Measurements from ENCODE around the gene SPATS2L.
A peak's percentile ranks its signal among the peaks of the same experiment; 100 is the strongest.

SPATS2L gene

DNA sequence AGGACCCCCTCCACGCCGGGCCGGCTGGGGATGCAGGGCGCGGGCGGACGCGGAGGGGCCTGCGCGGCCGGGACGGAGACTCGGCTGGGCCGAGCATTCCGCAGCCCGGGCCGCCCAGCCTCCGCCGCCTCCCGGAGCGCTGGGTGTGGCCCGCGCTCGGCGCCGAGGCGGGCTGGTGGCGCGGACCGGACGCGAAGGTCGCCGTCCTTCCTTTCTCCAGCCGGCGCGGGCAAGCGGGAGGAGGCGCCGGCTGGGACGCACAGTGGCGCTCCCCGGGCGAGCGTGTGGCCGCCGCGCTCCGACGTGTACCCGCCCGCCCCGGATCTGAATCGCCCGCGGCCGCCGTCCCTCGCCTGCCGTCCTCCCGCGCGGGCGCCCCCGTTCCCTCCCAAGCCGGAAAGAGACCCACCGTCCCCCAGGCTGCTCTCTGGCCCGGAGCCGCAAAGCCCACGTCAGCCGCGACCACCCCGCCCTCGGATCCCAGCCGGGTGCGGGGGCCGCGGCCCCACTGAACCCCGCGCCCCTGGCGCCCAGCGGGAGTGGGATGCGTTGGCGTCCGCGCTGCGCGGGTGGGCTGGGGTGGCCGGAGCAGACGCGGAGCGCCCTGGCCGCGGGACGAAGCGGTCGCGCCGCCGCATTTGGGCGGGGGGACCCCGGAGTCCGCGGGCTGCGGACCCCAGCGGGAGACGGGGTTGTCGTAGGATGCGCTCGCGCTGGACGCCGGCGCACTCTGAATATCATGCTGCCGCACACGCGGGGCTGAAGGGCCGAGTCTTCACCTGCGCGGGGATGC lies 634 bp downstream of the SPATS2L start:
- Mint-ChIP-seq H3K4me1 (ENCODE audit: low read depth) (peaks cover 10% of the 10 kb centered on the region), H3K4me3 (peak overlapping the region; percentile 73), H3K9me3 (no peaks in the 10 kb centered on the region), H3K36me3 (ENCODE audit: low read depth) (no peaks in the 10 kb centered on the region), H3K27me3 (peaks cover 60% of the 10 kb centered on the region), H3K27ac (no peak overlapping the region)

DNA sequence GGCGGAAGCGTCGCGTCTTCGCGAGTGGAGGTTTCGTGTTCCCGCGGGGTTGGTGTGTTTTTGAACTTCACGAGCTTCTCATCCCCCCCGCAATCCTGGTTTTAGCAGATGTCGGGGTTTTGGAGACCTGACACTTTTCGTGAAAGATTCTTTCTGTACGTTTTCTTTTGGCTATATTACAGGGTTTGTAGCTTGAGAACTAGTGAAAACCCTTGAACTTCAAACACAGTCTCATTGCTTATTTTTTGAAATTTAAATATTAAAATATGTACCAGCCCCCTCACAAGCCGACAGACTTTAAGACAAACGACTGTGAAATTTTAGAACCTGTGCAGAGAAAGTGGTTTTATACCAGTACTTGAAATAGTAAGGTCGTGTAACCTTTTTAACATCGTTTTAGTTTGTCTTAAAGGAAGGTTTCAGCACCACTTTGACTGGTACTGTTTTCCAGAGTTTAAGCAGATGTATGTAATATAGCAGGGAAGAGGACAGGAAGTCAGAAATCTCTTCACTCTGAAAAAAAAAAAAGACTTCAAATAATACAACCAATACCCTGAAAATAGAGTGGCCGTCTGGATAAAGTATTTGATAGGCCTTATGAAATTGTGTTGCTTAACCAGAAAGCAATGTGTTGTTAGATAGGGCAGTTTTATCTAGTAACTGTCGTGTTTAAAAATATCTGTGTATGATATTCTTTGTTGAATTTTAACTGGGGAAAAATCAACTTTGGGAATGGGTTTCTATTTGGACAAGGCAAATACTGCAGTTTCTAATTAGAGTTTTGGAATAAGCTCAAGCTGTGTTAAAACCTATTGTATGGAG lies 1.4 kb downstream of the SPATS2L start:
- Mint-ChIP-seq H3K27ac (no peak overlapping the region), H3K27me3 (peaks cover 52% of the 10 kb centered on the region), H3K4me3 (peak overlapping the region; percentile 73)

DNA sequence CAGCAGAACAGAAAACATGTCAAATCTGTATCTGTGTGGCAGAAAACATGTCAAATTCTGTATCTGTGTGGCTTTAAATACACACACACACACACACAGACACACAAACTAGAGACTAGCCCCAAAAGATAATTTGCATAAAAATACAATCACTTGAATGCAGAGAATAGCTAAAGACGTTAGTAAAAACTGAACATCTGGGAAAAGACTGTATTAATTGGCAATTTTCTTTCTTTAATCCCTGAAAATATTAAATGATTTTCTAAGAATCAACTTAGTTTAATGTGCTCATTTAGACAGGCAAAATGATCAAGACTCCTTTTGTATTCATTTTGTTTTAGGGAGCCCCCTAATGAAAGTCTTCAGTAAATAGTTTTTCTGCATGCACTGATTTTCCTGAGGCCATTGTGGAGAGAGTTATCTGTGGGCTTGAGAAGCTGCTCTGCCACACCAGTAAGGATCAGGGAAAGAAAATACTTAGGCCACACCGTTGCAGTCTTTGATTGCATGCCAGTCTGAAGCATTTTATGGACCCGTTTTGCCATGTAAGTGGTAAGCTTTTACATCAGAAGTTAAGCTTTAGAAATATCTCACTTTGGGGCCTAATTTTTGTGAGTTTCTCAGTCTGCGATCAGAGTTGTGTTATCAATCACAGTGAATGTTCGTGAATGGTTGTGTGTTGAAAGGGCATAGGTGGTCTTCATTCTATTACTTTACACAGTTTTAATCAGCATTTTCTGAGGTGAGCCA lies 2.2 kb downstream of the SPATS2L start:
- Mint-ChIP-seq H3K27ac (no peak overlapping the region), H3K36me3 (ENCODE audit: low read depth) (no peaks in the 10 kb centered on the region), H3K9me3 (no peaks in the 10 kb centered on the region), H3K27me3 (peaks cover 49% of the 10 kb centered on the region), H3K4me3 (no peak overlapping the region), H3K4me1 (ENCODE audit: low read depth) (peaks cover 10% of the 10 kb centered on the region)

More for the DNA sequence above, 1.4 kb downstream of the SPATS2L start:
- Mint-ChIP-seq H3K4me1 (ENCODE audit: low read depth) (peaks cover 10% of the 10 kb centered on the region), H3K36me3 (ENCODE audit: low read depth) (no peaks in the 10 kb centered on the region), H3K9me3 (no peaks in the 10 kb centered on the region)

DNA sequence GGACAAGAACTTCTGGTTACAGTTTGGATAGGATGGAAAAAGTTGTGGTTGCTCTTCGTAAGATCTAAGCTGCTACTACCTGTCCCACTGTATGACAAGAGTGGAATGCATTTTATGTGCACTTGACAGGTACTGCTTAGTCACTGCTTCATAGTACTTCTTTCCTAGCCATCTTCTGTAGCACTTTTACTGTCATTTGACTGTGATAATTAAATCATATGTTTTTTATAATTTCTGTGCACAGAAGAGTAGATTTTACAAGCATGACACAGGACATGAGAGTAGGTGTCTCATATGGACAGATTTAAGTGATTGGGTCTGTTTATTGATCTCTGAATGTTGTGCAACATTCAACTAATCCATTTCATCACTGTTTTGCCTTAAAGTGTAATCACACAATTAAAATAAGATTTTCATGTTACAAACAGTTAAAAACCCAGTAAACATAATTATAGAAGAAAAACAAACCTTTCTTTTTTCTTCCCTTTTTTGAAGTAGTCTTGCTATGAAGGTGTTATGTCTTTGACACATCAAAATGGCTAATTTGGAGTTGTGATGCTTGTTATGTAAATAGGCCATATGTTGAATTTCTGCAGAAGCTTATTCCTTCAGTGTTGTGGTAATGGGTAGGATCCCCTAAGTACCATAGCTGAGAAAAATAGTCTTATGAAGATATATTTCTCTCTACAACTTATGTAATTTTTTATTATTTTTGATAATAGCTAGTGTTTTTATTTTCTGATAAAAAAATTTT lies 3.0 kb downstream of the SPATS2L start:
- no peak overlapping the region for H3K27ac Mint-ChIP-seq
- peaks cover 52% of the 10 kb centered on the region for H3K27me3 Mint-ChIP-seq
- H3K4me3 Mint-ChIP-seq = no peak overlapping the region
- peaks cover 10% of the 10 kb centered on the region for H3K4me1 Mint-ChIP-seq (ENCODE audit: low read depth)
- no peaks in the 10 kb centered on the region for H3K36me3 Mint-ChIP-seq (ENCODE audit: low read depth)
- no peaks in the 10 kb centered on the region for H3K9me3 Mint-ChIP-seq

DNA sequence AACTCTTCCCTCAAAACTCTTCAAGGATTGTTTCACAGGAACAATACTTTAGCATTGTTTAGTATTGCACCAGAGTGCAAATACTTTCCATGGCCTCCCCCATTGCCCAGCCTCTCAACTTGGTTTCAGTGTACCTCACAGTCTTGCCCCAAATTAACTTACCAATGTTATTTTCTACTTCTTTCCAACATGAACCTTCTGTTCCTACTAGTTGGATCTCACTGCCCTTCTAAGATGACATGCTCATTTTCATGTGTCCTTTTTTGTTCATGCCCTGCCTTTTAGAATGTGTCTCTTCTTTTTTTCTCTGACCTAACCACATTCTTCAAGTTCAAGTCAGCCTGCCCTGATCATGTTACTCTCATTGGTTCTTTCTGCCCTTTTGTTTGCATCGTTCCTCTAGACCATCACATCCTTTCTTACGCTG lies 4.1 kb downstream of the SPATS2L start:
- Mint-ChIP-seq H3K4me1 (ENCODE audit: low read depth) (peaks cover 8% of the 10 kb centered on the region), H3K9me3 (no peaks in the 10 kb centered on the region), H3K27ac (no peak overlapping the region), H3K27me3 (peaks cover 48% of the 10 kb centered on the region), H3K36me3 (ENCODE audit: low read depth) (no peaks in the 10 kb centered on the region), H3K4me3 (no peak overlapping the region)

DNA sequence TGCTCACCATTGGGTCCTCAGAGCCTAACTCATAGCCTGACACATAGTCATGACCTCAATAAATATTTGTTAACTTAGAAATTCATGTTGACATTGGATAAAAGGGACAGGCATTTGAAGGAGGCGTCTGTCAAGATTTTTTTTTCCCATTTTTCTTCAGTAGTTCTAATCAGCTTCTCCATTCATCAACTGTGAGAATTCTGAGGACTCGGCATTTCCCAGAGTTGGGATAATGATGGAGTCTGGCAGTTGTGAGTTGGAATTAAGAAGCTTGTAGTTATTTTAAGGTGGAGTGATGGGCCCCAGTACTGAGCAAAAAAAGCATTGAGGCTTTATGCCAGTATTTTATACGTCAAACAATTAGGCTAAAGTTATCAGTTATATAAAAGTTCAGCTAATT lies 4.6 kb downstream of the SPATS2L start:
- no peaks in the 10 kb centered on the region for H3K9me3 Mint-ChIP-seq
- H3K27ac Mint-ChIP-seq = no peak overlapping the region
- H3K4me3 Mint-ChIP-seq = no peak overlapping the region
- no peaks in the 10 kb centered on the region for H3K36me3 Mint-ChIP-seq (ENCODE audit: low read depth)
- peaks cover 43% of the 10 kb centered on the region for H3K27me3 Mint-ChIP-seq
- H3K4me1 Mint-ChIP-seq (ENCODE audit: low read depth) = peaks cover 3% of the 10 kb centered on the region

DNA sequence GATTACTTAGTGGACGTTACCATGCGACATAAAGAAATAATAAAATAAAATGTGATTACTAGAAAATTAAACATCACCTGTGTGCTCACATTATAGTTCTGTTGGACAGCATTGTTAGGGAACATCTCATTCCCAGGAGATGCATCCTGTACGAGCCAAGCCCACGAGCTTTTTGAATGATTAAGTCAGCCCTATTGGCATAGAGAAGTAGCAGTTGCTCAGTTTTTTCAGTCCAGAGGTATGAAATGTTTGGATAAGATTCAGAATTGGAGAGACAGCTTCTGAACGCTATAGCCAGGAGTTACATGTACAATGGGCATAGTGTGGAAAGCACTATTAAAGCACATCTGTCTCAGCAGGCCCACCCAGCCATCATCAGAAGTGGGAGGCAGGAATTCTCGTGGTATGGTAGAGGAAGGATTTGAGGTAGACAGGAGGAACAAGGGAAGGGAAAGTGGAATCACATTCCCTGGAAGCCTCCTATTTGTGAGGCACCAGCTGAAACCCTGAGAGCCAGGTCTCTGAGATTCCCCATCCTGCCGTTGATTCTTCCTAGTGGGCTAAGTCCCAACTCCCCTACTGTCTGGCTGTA lies 8.6 kb downstream of the SPATS2L start:
- no peaks in the 10 kb centered on the region for H3K4me1 Mint-ChIP-seq (ENCODE audit: low read depth)
- H3K9me3 Mint-ChIP-seq = no peaks in the 10 kb centered on the region
- peaks cover 23% of the 10 kb centered on the region for H3K27me3 Mint-ChIP-seq
- no peak overlapping the region for H3K4me3 Mint-ChIP-seq
- H3K27ac Mint-ChIP-seq = no peak overlapping the region
- H3K36me3 Mint-ChIP-seq (ENCODE audit: low read depth) = no peaks in the 10 kb centered on the region

DNA sequence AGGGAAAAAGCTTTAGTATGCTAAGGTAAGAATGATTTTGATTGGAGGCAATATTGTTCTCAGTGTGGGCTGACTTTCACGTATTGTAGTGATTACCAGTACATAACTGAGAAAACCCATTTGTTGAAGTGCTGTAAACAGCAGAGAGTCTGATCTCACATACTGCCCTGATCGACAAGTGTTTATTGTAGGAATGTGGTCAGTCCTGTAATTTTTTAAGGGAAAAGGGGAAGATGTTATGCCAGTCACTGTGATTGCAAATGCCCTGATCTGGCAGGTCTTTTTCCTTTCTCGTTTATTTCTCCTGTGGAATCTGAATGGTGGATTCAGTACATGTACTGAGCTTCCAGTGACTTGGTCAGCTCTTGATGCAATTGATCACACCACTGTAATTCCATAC lies 11.5 kb downstream of the SPATS2L start:
- H3K27me3 Mint-ChIP-seq = peaks cover 12% of the 10 kb centered on the region
- peaks cover 10% of the 10 kb centered on the region for H3K4me1 Mint-ChIP-seq (ENCODE audit: low read depth)
- H3K27ac Mint-ChIP-seq = no peak overlapping the region
- H3K36me3 Mint-ChIP-seq (ENCODE audit: low read depth) = no peaks in the 10 kb centered on the region
- no peaks in the 10 kb centered on the region for H3K9me3 Mint-ChIP-seq
- no peak overlapping the region for H3K4me3 Mint-ChIP-seq

DNA sequence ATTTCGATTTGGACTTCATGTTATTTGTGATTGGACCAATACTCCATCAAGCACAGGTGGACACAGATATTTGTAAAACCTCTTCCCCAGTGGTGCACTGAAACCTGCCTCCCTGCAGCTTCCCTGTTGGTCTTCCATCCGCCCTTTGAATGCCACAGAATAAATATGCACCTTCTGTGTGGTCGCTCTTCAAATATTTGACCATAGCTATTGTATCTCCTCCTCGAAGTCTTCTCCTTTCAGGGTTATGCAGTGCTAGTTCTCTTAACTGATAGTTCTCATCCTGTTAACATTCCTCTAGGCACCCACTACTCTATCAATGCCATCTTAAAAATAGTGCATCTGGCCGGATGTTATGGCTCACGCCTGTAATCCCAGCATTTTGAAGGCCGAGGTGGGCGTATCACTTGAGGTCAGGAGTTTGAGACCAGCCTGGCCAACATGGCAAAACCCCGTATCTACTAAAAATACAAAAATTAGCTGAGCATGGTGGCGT lies 12.5 kb downstream of the SPATS2L start:
- H3K36me3 Mint-ChIP-seq (ENCODE audit: low read depth) = no peaks in the 10 kb centered on the region
- H3K4me1 Mint-ChIP-seq (ENCODE audit: low read depth) = peaks cover 10% of the 10 kb centered on the region
- peaks cover 5% of the 10 kb centered on the region for H3K27me3 Mint-ChIP-seq
- H3K27ac Mint-ChIP-seq = no peak overlapping the region
- H3K4me3 Mint-ChIP-seq = no peak overlapping the region
- H3K9me3 Mint-ChIP-seq = no peaks in the 10 kb centered on the region

DNA sequence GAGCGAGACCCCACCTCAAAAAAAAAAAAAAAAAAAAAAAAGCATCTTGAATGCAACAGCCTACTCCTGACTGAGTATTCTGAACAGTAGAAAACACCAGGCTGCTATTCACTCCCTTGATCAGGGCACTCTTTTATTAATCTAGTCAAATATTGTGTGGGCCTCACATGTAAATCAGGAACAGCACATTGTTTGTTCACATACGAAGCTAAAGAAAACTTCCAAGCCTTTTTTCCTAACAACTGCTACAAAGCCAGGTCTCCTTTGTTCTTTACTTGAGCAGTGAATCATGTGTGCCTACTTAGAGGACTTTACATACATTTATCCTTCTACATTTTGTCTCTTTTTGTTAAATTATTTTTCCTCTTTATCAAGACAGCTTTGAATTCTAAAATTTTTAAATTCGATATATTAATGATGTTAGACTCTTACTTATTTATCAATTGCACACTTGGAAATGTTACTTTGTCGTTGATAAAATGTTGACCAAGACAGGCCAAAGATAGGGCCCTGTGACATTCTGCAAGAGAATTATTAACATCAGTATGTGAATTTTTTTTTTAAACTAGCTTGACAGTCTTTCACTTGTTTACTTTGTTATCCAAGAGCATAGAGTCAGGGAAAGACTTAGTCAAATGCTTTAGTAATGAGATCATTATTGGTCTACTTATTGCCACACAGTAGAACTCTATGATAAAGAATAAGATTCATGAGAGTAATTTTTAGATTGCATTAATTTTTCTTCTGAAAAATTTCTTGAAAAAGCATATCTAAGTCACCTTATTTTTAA lies 13.2 kb downstream of the SPATS2L start:
- H3K4me3 Mint-ChIP-seq = no peak overlapping the region
- H3K27me3 Mint-ChIP-seq = no peaks in the 10 kb centered on the region
- peaks cover 10% of the 10 kb centered on the region for H3K4me1 Mint-ChIP-seq (ENCODE audit: low read depth)
- no peak overlapping the region for H3K27ac Mint-ChIP-seq
- no peaks in the 10 kb centered on the region for H3K9me3 Mint-ChIP-seq
- H3K36me3 Mint-ChIP-seq (ENCODE audit: low read depth) = no peaks in the 10 kb centered on the region

DNA sequence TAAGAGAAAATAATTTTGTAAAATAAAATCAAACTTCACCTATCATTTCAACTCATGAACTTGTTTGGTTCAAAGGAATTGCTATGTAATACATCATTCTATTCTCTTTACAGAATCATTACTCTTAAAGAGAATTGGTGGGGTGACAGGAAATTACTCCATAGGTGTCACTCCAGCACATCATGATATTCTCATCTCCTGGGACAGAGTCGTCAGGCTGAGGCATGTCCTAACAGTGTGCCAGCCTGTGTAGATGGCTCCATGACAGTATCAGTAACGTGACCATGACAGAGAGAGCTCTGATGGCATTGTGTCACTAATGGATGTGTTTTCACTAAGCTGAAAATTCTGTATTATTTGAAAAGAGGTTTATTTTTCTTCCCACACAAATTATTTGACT lies 13.9 kb downstream of the SPATS2L start:
- Mint-ChIP-seq H3K4me1 (ENCODE audit: low read depth) (peaks cover 10% of the 10 kb centered on the region), H3K27me3 (no peaks in the 10 kb centered on the region), H3K4me3 (no peak overlapping the region), H3K27ac (no peak overlapping the region), H3K36me3 (ENCODE audit: low read depth) (no peaks in the 10 kb centered on the region), H3K9me3 (no peaks in the 10 kb centered on the region)

DNA sequence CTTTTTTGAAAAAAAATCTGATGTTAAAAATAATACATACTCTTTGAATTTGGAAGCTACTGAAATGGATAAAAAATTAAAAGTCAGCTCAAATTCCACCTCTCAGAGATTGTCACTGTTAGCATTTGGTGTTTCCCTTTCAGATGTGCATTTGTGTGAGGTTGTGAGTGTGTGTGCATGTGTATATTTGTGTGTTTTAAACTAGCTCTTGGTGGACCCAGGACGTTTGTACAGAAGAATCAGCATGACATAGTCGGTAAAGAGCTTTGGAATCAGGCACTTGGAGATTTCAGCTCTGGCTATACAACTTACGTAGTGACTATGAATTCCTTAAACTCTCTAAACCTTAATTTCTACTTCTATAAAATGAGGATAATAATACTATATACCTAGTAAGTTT lies 14.5 kb downstream of the SPATS2L start:
- Mint-ChIP-seq H3K9me3 (no peaks in the 10 kb centered on the region), H3K27me3 (no peaks in the 10 kb centered on the region), H3K4me1 (ENCODE audit: low read depth) (peaks cover 10% of the 10 kb centered on the region), H3K4me3 (no peak overlapping the region), H3K36me3 (ENCODE audit: low read depth) (no peaks in the 10 kb centered on the region), H3K27ac (no peak overlapping the region)

DNA sequence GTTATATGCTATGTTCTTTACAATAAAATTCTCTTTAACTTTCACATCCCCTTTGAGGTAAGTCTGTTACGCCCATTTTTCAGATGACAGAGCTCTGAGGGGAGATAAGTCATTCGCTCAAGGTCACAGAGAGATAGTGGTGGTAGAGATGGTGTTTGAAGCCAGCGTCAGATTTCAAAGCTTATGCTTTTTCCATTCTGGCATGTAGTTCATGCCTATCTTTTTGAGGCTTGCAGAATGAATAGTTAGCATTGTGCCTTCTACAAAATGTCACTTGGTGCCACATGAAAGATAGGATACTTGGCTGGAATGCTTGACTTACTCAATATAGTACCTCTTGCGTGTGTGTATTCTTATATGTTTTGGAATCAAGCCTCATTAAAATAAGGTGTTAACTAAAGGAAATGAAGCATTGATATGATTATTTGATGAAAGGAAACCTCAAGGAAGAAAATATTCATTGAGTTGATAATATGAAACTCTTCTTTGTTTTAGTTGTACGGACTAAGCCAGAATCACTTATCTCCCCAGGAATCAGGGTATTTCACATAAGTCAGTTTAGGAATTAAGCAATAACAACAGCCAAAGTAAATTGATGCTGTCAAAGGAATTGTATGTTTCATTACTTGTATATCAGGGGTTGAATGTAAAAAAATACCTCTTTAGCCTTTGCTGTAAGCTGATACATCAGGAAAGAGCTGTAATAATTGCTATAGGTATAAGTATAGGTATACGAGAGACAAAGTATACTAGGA lies 15.5 kb downstream of the SPATS2L start:
- Mint-ChIP-seq H3K27ac (no peak overlapping the region), H3K4me3 (no peak overlapping the region), H3K36me3 (ENCODE audit: low read depth) (no peaks in the 10 kb centered on the region), H3K4me1 (ENCODE audit: low read depth) (peaks cover 10% of the 10 kb centered on the region), H3K9me3 (no peaks in the 10 kb centered on the region), H3K27me3 (no peaks in the 10 kb centered on the region)
